HepG2 (cell line): ENCODE measurements around the gene CLCN4. TPM values are rescaled to one million over a fixed set of nuclear protein-coding genes. Genes with fewer than 3 reads are reported as not detected.

ENCODE experiments used
- EZH2 ChIP-seq: conservative IDR thresholded peaks from 2 replicates; pipeline ENCODE4 v1.6.1; 2012; ENCODE audit warnings: mild to moderate bottlenecking, low read depth, low read length, moderate library complexity
- HDAC6 ChIP-seq: fragments of 200-600 bp; sonication (generic); IDR thresholded peaks from 2 replicates; pipeline ENCODE4 v1.7.0; 2017; ENCODE audit warnings: mild to moderate bottlenecking, antibody characterized with exemption, low read length, low read depth
- KDM1A ChIP-seq: IDR thresholded peaks from 2 replicates; pipeline ENCODE4 v1.6.1; 2016; ENCODE audit warnings: missing compliant biosample characterization
- MXD4 ChIP-seq: IDR thresholded peaks from 2 replicates; pipeline ENCODE4 v1.6.1; 2016; ENCODE audit warnings: mild to moderate bottlenecking, missing biosample characterization, missing genetic modification reagents
- NFE2L1 ChIP-seq: sonication (generic); formaldehyde crosslinking; IDR thresholded peaks from 2 replicates; pipeline ENCODE4 v1.4.0; 2020; ENCODE audit warnings: missing genetic modification reagents, mild to moderate bottlenecking, borderline replicate concordance
- POLR2AphosphoS5 ChIP-seq: IDR thresholded peaks from 2 replicates; pipeline ENCODE4 v1.6.1; 2012; ENCODE audit warnings: low read depth, low read length
- RFX1 ChIP-seq: fragments of 450-650 bp; IDR thresholded peaks from 2 replicates; pipeline ENCODE4 v1.6.1; 2017
- SAP130 ChIP-seq: IDR thresholded peaks from 2 replicates; pipeline ENCODE4 v1.6.1; 2016; ENCODE audit warnings: low read depth
- ZNF20 ChIP-seq: sonication (generic); formaldehyde crosslinking; IDR thresholded peaks from 2 replicates; pipeline ENCODE4 v1.4.0; 2020; ENCODE audit warnings: mild to moderate bottlenecking, moderate library complexity, missing genetic modification reagents
- ZNF296 ChIP-seq: sonication (generic); formaldehyde crosslinking; conservative IDR thresholded peaks from 2 replicates; pipeline ENCODE4 v1.5.0; 2020; ENCODE audit warnings: mild to moderate bottlenecking, missing genetic modification reagents
- ZNF484 ChIP-seq: sonication (generic); formaldehyde crosslinking; IDR thresholded peaks from 2 replicates; pipeline ENCODE4 v1.5.1; 2020; ENCODE audit warnings: mild to moderate bottlenecking, low read depth, missing genetic modification reagents, borderline replicate concordance
- ZNF496 ChIP-seq: sonication (generic); formaldehyde crosslinking; IDR thresholded peaks from 2 replicates; pipeline ENCODE4 v1.8.1; 2023; ENCODE audit warnings: mild to moderate bottlenecking, moderate library complexity, missing genetic modification reagents; ENCODE audit not compliant: insufficient replicate concordance
- ZNF569 ChIP-seq: sonication (generic); formaldehyde crosslinking; IDR thresholded peaks from 2 replicates; pipeline ENCODE4 v1.5.0; 2020; ENCODE audit warnings: mild to moderate bottlenecking, missing genetic modification reagents, moderate library complexity, borderline replicate concordance
- ZNF7 ChIP-seq: IDR thresholded peaks from 2 replicates; pipeline ENCODE4 v1.6.1; 2016; ENCODE audit warnings: missing biosample characterization, missing genetic modification reagents
- ZNF83 ChIP-seq: sonication (generic); formaldehyde crosslinking; IDR thresholded peaks from 2 replicates; pipeline ENCODE4 v1.4.0; 2020; ENCODE audit warnings: missing genetic modification reagents, mild to moderate bottlenecking, borderline replicate concordance
- polyA plus RNA-seq, 8 experiments: library from polyadenylated mRNA; depleted of rRNA in 3 of 8; stranded (reverse) in 7 of 8; unstranded in 1 of 8; fragments of >200 nt; fragmentation: Illumina TruSeq in 4 of 8; extraction: Trizol in 4 of 8; gene quantifications; 2 replicates each; pipeline versions ENCODE4 v1.2.1 to v1.2.3, GENCODE V29; 2011 to 2016; ENCODE audit warnings: low read depth in 4 of 8, missing spikeins in 1 of 8, mixed read lengths in 1 of 8; ENCODE audit not compliant: insufficient read depth in 1 of 8
- total RNA-seq, 5 experiments: library from RNA; depleted of rRNA; stranded (reverse); fragments of >200 nt; fragmentation: Illumina TruSeq; extraction: Trizol; gene quantifications; 2 replicates each; pipeline ENCODE4 v1.2.3, GENCODE V29; 2016; ENCODE audit warnings: low read depth in 1 of 5
- TF ChIP-seq, protein P1 (sequence below): sonication (generic); formaldehyde crosslinking; IDR thresholded peaks from 2 replicates; pipeline ENCODE4 v1.8.0; 2023; ENCODE audit warnings: mild to moderate bottlenecking, missing genetic modification reagents
- TF ChIP-seq, protein P2 (sequence below): sonication (generic); formaldehyde crosslinking; IDR thresholded peaks from one replicate; pipeline ENCODE4 v1.5.1; 2020; ENCODE audit warnings: mild to moderate bottlenecking, missing genetic modification reagents; ENCODE audit errors: not compliant biosample characterization
- TF ChIP-seq, protein P3 (sequence below): sonication (generic); formaldehyde crosslinking; IDR thresholded peaks from 2 replicates; pipeline ENCODE4 v1.4.0; 2020; ENCODE audit warnings: mild to moderate bottlenecking, low read depth, missing genetic modification reagents

Gene CLCN4
- total and polyA plus RNA-seq, 2 of the 13 experiments (the other 11 are each of a cell fraction or from before 2014, with no cell fraction given), result 1.8 to 2.5 TPM

DNA sequence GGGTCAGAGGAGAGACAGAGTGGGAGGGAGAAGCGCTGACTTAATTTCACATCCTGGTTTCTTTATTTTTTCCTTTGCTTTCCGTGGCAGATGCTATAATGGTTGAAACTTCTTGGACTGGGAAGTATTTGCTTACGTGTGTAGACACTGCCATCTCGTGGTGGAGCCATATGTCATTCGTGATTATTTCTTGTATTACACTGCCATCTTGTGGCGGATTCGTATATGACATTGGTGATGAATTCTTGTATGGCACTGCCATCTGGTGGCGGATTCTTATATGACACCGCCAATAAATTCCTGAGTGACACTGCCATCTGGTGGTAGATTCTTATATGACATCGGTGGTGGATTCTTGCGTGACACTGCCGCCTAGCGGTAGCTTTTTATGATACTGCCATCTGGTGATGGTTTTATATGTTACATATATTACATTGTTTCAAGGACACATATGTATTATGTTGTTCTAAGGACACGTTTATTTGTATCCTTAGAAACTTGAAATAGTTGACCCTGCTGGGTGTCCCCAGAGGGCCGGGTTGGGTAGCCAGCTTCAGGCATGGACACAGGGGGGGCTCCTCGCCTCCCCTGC is 37.3 kb upstream of the CLCN4 start (continued):
- TF ChIP-seq ZNF484 (CRISPR knock-in tag) (no peak), KDM1A (CRISPR knock-in tag) (no peak), RFX1 (no peak), ZNF569 (CRISPR knock-in tag) (no peak), ZNF83 (CRISPR knock-in tag) (no peak), ZNF296 (CRISPR knock-in tag) (no peak), POLR2AphosphoS5 (no peak), HDAC6 (no peak), MXD4 (CRISPR knock-in tag) (no peak), ZNF20 (no peak), ZNF496 (CRISPR knock-in tag) (no peak), ZNF7 (CRISPR knock-in tag) (no peak), EZH2 (no peak), NFE2L1 (CRISPR knock-in tag) (no peak), SAP130 (CRISPR knock-in tag) (peak; percentile 36)
- TF ChIP-seq, protein P1, sequence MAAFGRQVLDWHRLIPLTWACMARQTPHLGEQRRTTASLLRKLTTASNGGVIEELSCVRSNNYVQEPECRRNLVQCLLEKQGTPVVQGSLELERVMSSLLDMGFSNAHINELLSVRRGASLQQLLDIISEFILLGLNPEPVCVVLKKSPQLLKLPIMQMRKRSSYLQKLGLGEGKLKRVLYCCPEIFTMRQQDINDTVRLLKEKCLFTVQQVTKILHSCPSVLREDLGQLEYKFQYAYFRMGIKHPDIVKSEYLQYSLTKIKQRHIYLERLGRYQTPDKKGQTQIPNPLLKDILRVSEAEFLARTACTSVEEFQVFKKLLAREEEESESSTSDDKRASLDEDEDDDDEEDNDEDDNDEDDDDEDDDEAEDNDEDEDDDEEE (CRISPR knock-in tag), result no peak
- TF ChIP-seq, protein P2, sequence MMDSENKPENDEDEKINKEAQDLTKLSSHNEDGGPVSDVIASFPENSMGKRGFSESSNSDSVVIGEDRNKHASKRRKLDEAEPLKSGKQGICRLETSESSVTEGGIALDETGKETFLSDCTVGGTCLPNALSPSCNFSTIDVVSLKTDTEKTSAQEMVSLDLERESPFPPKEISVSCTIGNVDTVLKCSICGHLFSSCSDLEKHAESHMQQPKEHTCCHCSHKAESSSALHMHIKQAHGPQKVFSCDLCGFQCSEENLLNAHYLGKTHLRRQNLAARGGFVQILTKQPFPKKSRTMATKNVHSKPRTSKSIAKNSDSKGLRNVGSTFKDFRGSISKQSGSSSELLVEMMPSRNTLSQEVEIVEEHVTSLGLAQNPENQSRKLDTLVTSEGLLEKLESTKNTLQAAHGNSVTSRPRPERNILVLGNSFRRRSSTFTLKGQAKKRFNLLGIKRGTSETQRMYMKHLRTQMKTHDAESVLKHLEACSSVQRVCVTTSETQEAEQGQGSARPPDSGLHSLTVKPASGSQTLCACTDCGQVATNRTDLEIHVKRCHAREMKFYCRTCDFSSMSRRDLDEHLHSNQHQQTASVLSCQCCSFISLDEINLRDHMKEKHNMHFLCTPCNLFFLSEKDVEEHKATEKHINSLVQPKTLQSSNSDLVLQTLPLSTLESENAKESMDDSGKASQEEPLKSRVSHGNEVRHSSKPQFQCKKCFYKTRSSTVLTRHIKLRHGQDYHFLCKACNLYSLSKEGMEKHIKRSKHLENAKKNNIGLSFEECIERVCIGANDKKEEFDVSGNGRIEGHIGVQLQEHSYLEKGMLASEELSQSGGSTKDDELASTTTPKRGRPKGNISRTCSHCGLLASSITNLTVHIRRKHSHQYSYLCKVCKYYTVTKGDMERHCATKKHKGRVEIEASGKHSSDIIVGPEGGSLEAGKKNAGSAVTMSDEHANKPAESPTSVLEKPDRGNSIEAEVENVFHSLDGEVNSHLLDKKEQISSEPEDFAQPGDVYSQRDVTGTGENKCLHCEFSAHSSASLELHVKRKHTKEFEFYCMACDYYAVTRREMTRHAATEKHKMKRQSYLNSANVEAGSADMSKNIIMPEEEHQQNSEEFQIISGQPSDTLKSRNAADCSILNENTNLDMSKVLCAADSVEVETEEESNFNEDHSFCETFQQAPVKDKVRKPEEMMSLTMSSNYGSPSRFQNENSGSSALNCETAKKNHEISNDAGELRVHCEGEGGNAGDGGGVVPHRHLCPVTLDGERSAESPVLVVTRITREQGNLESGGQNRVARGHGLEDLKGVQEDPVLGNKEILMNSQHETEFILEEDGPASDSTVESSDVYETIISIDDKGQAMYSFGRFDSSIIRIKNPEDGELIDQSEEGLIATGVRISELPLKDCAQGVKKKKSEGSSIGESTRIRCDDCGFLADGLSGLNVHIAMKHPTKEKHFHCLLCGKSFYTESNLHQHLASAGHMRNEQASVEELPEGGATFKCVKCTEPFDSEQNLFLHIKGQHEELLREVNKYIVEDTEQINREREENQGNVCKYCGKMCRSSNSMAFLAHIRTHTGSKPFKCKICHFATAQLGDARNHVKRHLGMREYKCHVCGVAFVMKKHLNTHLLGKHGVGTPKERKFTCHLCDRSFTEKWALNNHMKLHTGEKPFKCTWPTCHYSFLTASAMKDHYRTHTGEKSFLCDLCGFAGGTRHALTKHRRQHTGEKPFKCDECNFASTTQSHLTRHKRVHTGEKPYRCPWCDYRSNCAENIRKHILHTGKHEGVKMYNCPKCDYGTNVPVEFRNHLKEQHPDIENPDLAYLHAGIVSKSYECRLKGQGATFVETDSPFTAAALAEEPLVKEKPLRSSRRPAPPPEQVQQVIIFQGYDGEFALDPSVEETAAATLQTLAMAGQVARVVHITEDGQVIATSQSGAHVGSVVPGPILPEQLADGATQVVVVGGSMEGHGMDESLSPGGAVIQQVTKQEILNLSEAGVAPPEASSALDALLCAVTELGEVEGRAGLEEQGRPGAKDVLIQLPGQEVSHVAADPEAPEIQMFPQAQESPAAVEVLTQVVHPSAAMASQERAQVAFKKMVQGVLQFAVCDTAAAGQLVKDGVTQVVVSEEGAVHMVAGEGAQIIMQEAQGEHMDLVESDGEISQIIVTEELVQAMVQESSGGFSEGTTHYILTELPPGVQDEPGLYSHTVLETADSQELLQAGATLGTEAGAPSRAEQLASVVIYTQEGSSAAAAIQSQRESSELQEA (CRISPR knock-in tag), result no peak
- TF ChIP-seq, protein P3, sequence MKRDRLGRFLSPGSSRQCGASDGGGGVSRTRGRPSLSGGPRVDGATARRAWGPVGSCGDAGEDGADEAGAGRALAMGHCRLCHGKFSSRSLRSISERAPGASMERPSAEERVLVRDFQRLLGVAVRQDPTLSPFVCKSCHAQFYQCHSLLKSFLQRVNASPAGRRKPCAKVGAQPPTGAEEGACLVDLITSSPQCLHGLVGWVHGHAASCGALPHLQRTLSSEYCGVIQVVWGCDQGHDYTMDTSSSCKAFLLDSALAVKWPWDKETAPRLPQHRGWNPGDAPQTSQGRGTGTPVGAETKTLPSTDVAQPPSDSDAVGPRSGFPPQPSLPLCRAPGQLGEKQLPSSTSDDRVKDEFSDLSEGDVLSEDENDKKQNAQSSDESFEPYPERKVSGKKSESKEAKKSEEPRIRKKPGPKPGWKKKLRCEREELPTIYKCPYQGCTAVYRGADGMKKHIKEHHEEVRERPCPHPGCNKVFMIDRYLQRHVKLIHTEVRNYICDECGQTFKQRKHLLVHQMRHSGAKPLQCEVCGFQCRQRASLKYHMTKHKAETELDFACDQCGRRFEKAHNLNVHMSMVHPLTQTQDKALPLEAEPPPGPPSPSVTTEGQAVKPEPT (CRISPR knock-in tag), result no peak; the same call in 1 of the 2 replicates
